ENCODE data around the gene SDK1.

DNA sequence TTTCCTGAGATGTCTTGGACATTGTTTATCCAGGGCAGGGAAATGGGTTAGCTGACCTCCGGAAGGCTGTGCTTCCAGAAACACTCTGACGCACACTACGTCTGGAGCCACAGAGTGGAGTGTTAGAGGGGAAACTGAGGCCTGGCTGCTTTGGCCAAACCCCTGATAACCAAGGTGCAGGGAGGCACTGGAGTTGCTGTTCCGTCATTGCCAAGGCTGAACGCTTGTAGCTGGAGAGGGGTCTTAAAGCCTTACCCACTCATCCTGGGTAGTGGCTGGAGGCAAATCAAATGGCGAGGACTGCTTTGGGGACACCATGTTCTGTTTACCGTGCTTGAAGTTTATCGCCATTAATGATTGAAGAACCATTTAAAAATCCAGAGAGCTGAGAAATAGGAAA, 776.9 kb downstream of the SDK1 start:
- TF ChIP-seq POLR2A (IDR thresholded peaks at IDR 0.05; ENCODE audit: extremely low read depth, insufficient read length) (no peak), MYC (IDR thresholded peaks at IDR 0.05; ENCODE audit: low read depth, low read length) (no peak)
- TF ChIP-seq, protein P1, sequence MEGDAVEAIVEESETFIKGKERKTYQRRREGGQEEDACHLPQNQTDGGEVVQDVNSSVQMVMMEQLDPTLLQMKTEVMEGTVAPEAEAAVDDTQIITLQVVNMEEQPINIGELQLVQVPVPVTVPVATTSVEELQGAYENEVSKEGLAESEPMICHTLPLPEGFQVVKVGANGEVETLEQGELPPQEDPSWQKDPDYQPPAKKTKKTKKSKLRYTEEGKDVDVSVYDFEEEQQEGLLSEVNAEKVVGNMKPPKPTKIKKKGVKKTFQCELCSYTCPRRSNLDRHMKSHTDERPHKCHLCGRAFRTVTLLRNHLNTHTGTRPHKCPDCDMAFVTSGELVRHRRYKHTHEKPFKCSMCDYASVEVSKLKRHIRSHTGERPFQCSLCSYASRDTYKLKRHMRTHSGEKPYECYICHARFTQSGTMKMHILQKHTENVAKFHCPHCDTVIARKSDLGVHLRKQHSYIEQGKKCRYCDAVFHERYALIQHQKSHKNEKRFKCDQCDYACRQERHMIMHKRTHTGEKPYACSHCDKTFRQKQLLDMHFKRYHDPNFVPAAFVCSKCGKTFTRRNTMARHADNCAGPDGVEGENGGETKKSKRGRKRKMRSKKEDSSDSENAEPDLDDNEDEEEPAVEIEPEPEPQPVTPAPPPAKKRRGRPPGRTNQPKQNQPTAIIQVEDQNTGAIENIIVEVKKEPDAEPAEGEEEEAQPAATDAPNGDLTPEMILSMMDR (IDR thresholded peaks at IDR 0.05; ENCODE audit: low read depth, low read length), result no peak

Data from NB4 (cell line).